GM12892 (cell line): ENCODE data around the gene NRXN2.

Experiments
- POLR2A ChIP-seq: IDR thresholded peaks from 2 replicates; pipeline ENCODE4 v1.6.1; 2011; ENCODE audit warnings: low read depth, low read length, control low read depth
- POLR2AphosphoS5 ChIP-seq: IDR thresholded peaks from 2 replicates; pipeline ENCODE4 v1.6.1; 2011; ENCODE audit warnings: low read depth, low read length, control low read depth
- TAF1 ChIP-seq: IDR thresholded peaks from 2 replicates; pipeline ENCODE4 v1.6.1; 2011; ENCODE audit warnings: low read depth, mild to moderate bottlenecking, control low read depth, low read length, borderline replicate concordance

GRCh38 chr11:64718780-64719124 lies 4.2 kb downstream of the NRXN2 start:
- TF ChIP-seq POLR2A: no peak
- no peak for TF ChIP-seq TAF1
- no peak for TF ChIP-seq POLR2AphosphoS5
